ENCODE results near the gene CREBZF.

GRCh38 chr11:85658180-85658579, 6.7 kb downstream of the CREBZF start:
- TF ChIP-seq CTCF (conservative IDR thresholded peaks at IDR 0.05 in 1 of 2, IDR thresholded peaks at IDR 0.05 in 1 of 2; ENCODE audit: extremely low read depth in 1 of 2, insufficient read depth in 1 of 2, low read depth in 1 of 2, low read length in 2 of 2) (no peak), EZH2 (IDR thresholded peaks at IDR 0.05; ENCODE audit: borderline replicate concordance, low read length) (no peak)

All from mammary epithelial cell (primary cell).